Mesendoderm (in vitro differentiated cells): Measurements from ENCODE around the gene LGMN.
"Not testable (repeated sequence)": the region's sequence is repeated elsewhere in the genome, so short reads cannot be mapped to it uniquely, and the experiment has no call there.

Experiments used
- DNase-seq: peaks from one replicate; pipeline ENCODE4 v3.0.0; 2013
- H2AK5ac ChIP-seq: 2 replicates; pipeline ENCODE4 v1.6.1; 2013; ENCODE audit warnings: low read length, inconsistent platforms
- H2BK120ac ChIP-seq: 2 replicates; pipeline ENCODE4 v1.6.1; 2013; ENCODE audit warnings: low read depth, mild to moderate bottlenecking, low read length, moderate library complexity, mixed read lengths
- H2BK15ac ChIP-seq: replicated peaks from 2 replicates; pipeline ENCODE4 v1.6.1; 2013; ENCODE audit warnings: low read depth, mild to moderate bottlenecking, moderate library complexity
- H2BK5ac ChIP-seq: 2 replicates; pipeline ENCODE4 v1.6.1; 2013; ENCODE audit warnings: low read length, inconsistent platforms
- H3K18ac ChIP-seq: 2 replicates; pipeline ENCODE4 v1.6.1; 2013; ENCODE audit warnings: mild to moderate bottlenecking, low read length, mixed read lengths
- H3K23ac ChIP-seq: one replicate; pipeline ENCODE4 v1.6.1; 2013; ENCODE audit warnings: low read length
- H3K27ac ChIP-seq: 2 replicates; pipeline ENCODE4 v1.5.1; 2013; ENCODE audit warnings: low read depth, mild to moderate bottlenecking, inconsistent platforms, low read length, moderate library complexity
- H3K27me3 ChIP-seq: 2 replicates; pipeline ENCODE4 v1.6.1; 2013; ENCODE audit warnings: low read length, control low read depth, mild to moderate bottlenecking, inconsistent platforms; ENCODE audit not compliant: insufficient read depth, poor library complexity
- H3K36me3 ChIP-seq: 2 replicates; pipeline ENCODE4 v1.6.1; 2013; ENCODE audit warnings: low read length, inconsistent platforms; ENCODE audit not compliant: control insufficient read depth, insufficient read depth
- H3K4ac ChIP-seq: one replicate; pipeline ENCODE4 v1.6.1; 2013; ENCODE audit warnings: low read depth, mild to moderate bottlenecking, low read length, moderate library complexity
- H3K4me1 ChIP-seq: 2 replicates; pipeline ENCODE4 v1.6.1; 2013; ENCODE audit warnings: low read depth, low read length, inconsistent platforms; ENCODE audit not compliant: control insufficient read depth
- H3K4me2 ChIP-seq: 2 replicates; pipeline ENCODE4 v1.6.1; 2013; ENCODE audit warnings: low read length
- H3K4me3 ChIP-seq: 2 replicates; pipeline ENCODE4 v1.5.1; 2013; ENCODE audit warnings: mild to moderate bottlenecking, low read length
- H3K56ac ChIP-seq: one replicate; pipeline ENCODE4 v1.6.1; 2013; ENCODE audit warnings: low read length
- H3K79me1 ChIP-seq: 2 replicates; pipeline ENCODE4 v1.6.1; 2013; ENCODE audit warnings: low read length, inconsistent platforms
- H3K79me2 ChIP-seq: 2 replicates; pipeline ENCODE4 v1.6.1; 2013; ENCODE audit warnings: mild to moderate bottlenecking, low read length; ENCODE audit not compliant: control insufficient read depth, insufficient read depth
- H3K9ac ChIP-seq: 2 replicates; pipeline ENCODE4 v1.6.1; 2013; ENCODE audit warnings: low read length, inconsistent platforms
- H4K5ac ChIP-seq: one replicate; pipeline ENCODE4 v1.6.1; 2013; ENCODE audit warnings: low read length
- H4K8ac ChIP-seq: one replicate; pipeline ENCODE4 v1.6.1; 2013; ENCODE audit warnings: low read depth, mild to moderate bottlenecking, control low read depth, low read length, moderate library complexity
- WGBS: extraction: QIAGEN DNeasy Blood & Tissue Kit; methylation state at CpG from one replicate; pipeline ENCODE4 v1.1.7; 2013; ENCODE audit warnings: low lambda C conversion rate, missing lambda C conversion rate; ENCODE audit not compliant: insufficient coverage; ENCODE audit errors: extremely low coverage; 5-methylcytosine and 5-hydroxymethylcytosine counted together

Gene LGMN

GRCh38 chr14:92781350-92781749, 32.9 kb upstream of the LGMN start:
- Histone ChIP-seq H3K79me2 (no peaks in the 10 kb centered on the region), H4K8ac (no peak overlapping the region), H3K4me1 (no peaks in the 10 kb centered on the region), H3K23ac (no peak overlapping the region), H2BK15ac (no peak overlapping the region), H2BK5ac (no peak overlapping the region), H3K18ac (no peak overlapping the region), H4K5ac (no peak overlapping the region), H3K4ac (no peak overlapping the region), H3K4me3 (no peak overlapping the region), H2BK120ac (no peak overlapping the region), H2AK5ac (no peak overlapping the region), H3K27ac (no peak overlapping the region), H3K4me2 (no peak overlapping the region), H3K27me3 (no peaks in the 10 kb centered on the region), H3K79me1 (no peaks in the 10 kb centered on the region), H3K9ac (no peak overlapping the region), H3K36me3 (no peaks in the 10 kb centered on the region), H3K56ac (no peak overlapping the region)
- WGBS, result no CpG with 5 or more reads among the region's 3 CpGs
- DNase-seq, result no peak

GRCh38 chr14:92780444-92781232, 32.2 kb upstream of the LGMN start:
- Histone ChIP-seq H3K4me1 (no peaks in the 10 kb centered on the region), H3K18ac (no peak overlapping the region), H4K8ac (no peak overlapping the region), H3K79me1 (no peaks in the 10 kb centered on the region), H2BK15ac (no peak overlapping the region), H3K79me2 (no peaks in the 10 kb centered on the region), H3K23ac (no peak overlapping the region), H3K56ac (no peak overlapping the region), H3K4ac (no peak overlapping the region), H2BK120ac (no peak overlapping the region), H3K27me3 (no peaks in the 10 kb centered on the region), H3K4me3 (no peak overlapping the region), H4K5ac (no peak overlapping the region), H3K9ac (no peak overlapping the region), H3K36me3 (no peaks in the 10 kb centered on the region), H2AK5ac (no peak overlapping the region), H3K27ac (no peak overlapping the region), H3K4me2 (no peak overlapping the region), H2BK5ac (no peak overlapping the region)
- WGBS, result no CpG with 5 or more reads among the region's 7 CpGs
- DNase-seq, result no peak

GRCh38 chr14:92778868-92779565, 30.6 kb upstream of the LGMN start:
- H3K36me3 ChIP-seq, H3K56ac ChIP-seq, H3K4me3 ChIP-seq, H2AK5ac ChIP-seq, H3K27ac ChIP-seq, H3K79me1 ChIP-seq, H2BK5ac ChIP-seq, H3K23ac ChIP-seq, H4K5ac ChIP-seq, H3K4me2 ChIP-seq, H3K4me1 ChIP-seq, H3K9ac ChIP-seq, H2BK120ac ChIP-seq, H3K4ac ChIP-seq, H3K18ac ChIP-seq, H4K8ac ChIP-seq, H3K27me3 ChIP-seq, H2BK15ac ChIP-seq, H3K79me2 ChIP-seq: not testable (repeated sequence)
- peak; percentile 47 for DNase-seq
- WGBS, result no CpG with 5 or more reads among the region's 3 CpGs

GRCh38 chr14:92775292-92775691, 26.9 kb upstream of the LGMN start:
- H3K79me1 ChIP-seq, H3K56ac ChIP-seq, H3K23ac ChIP-seq, H2AK5ac ChIP-seq, H3K79me2 ChIP-seq, H3K9ac ChIP-seq, H4K8ac ChIP-seq, H4K5ac ChIP-seq, H3K4me2 ChIP-seq, H3K4ac ChIP-seq, DNase-seq, H3K36me3 ChIP-seq, H2BK120ac ChIP-seq, H2BK15ac ChIP-seq, H2BK5ac ChIP-seq, H3K4me3 ChIP-seq, H3K18ac ChIP-seq, H3K27ac ChIP-seq, H3K4me1 ChIP-seq, H3K27me3 ChIP-seq: not testable (repeated sequence)
- no CpG with 5 or more reads among the region's 2 CpGs for WGBS

- Histone ChIP-seq H3K79me2 (no peaks in the 10 kb centered on the region), H3K4me3 (no peak overlapping the region), H2BK120ac (no peak overlapping the region), H4K5ac (no peak overlapping the region), H3K56ac (no peak overlapping the region), H2BK5ac (no peak overlapping the region), H3K36me3 (no peaks in the 10 kb centered on the region), H3K23ac (no peak overlapping the region), H2AK5ac (no peak overlapping the region), H2BK15ac (no peak overlapping the region), H3K4me2 (no peak overlapping the region), H3K9ac (no peak overlapping the region), H3K4me1 (no peaks in the 10 kb centered on the region), H3K18ac (no peak overlapping the region), H4K8ac (no peak overlapping the region), H3K4ac (no peak overlapping the region), H3K27me3 (no peaks in the 10 kb centered on the region), H3K27ac (no peak overlapping the region), H3K79me1 (no peaks in the 10 kb centered on the region)
- WGBS, result no CpG with 5 or more reads among the region's 8 CpGs
- no peak for DNase-seq
These were observed 26.1 kb upstream of the LGMN start for GRCh38 chr14:92774572-92774971.
